Astrocyte (in vitro differentiated cells and primary cell): ENCODE data around the gene ARAP1.

Experiments
- EZH2 ChIP-seq: IDR thresholded peaks from 2 replicates; pipeline ENCODE4 v1.6.1; 2012; ENCODE audit warnings: mild to moderate bottlenecking, low read length, inconsistent platforms; ENCODE audit not compliant: insufficient read depth
- TF ChIP-seq, protein P1 (sequence below): IDR thresholded peaks from 2 replicates; pipeline ENCODE4 v1.5.1; 2011; ENCODE audit warnings: low read depth, mild to moderate bottlenecking, inconsistent platforms, low read length, moderate library complexity; ENCODE audit not compliant: insufficient read depth

DNA sequence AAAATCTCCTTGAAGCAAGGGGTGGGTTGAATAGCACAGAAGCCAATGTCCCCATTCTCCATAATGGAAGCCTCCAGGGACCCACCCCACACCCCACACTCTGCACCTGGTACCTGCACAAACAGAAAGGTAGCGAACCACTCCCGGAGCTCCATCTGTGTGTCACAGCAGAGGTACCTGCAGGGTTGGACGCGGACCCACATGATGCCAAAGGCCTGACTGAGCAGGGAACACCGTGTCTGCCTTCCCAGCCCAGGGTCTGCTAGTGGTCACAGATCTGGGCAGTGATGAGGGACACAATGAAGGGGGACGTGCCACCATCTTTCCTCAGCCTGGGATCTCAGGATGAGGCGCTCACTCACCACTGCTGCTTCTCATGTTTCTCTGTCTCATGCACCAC, 64.9 kb downstream of the ARAP1 start:
- TF ChIP-seq, protein P1, sequence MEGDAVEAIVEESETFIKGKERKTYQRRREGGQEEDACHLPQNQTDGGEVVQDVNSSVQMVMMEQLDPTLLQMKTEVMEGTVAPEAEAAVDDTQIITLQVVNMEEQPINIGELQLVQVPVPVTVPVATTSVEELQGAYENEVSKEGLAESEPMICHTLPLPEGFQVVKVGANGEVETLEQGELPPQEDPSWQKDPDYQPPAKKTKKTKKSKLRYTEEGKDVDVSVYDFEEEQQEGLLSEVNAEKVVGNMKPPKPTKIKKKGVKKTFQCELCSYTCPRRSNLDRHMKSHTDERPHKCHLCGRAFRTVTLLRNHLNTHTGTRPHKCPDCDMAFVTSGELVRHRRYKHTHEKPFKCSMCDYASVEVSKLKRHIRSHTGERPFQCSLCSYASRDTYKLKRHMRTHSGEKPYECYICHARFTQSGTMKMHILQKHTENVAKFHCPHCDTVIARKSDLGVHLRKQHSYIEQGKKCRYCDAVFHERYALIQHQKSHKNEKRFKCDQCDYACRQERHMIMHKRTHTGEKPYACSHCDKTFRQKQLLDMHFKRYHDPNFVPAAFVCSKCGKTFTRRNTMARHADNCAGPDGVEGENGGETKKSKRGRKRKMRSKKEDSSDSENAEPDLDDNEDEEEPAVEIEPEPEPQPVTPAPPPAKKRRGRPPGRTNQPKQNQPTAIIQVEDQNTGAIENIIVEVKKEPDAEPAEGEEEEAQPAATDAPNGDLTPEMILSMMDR: no peak
- no peak for TF ChIP-seq EZH2
